HG02981 (cell line): Measurements from ENCODE around the gene TTC34.
"Not testable (repeated sequence)": the region's sequence is repeated elsewhere in the genome, so short reads cannot be mapped to it uniquely, and the experiment has no call there.

Experiments
- ATAC-seq: cut with Tn5 transposase; IDR thresholded peaks from one replicate; pipeline ENCODE4 v1.9.1; 2021; ENCODE audit warnings: mild to moderate bottlenecking, moderate library complexity; ENCODE audit not compliant: unreplicated experiment

Gene TTC34

GRCh38 chr1:2799811-2800663 lies 1.5 kb downstream of the TTC34 start:
- ATAC-seq: no peak

- not testable (repeated sequence) for ATAC-seq
Observed at GRCh38 chr1:2798958-2799357, 2.5 kb downstream of the TTC34 start.

GRCh38 chr1:2797741-2798016 lies 3.8 kb downstream of the TTC34 start:
- ATAC-seq: no peak

GRCh38 chr1:2796890-2797740 lies 4.4 kb downstream of the TTC34 start:
- no peak for ATAC-seq

GRCh38 chr1:2795926-2796325 lies 5.6 kb downstream of the TTC34 start:
- ATAC-seq: no peak

- ATAC-seq: no peak
Observed at GRCh38 chr1:2791027-2791760, 10.3 kb downstream of the TTC34 start.

GRCh38 chr1:2789986-2790581 lies 11.4 kb downstream of the TTC34 start:
- ATAC-seq: no peak

- ATAC-seq: no peak
Observed at GRCh38 chr1:2789164-2789985, 12.1 kb downstream of the TTC34 start.

GRCh38 chr1:2788506-2789163 lies 12.9 kb downstream of the TTC34 start:
- ATAC-seq: no peak

- ATAC-seq: no peak
Observed at GRCh38 chr1:2787163-2787911, 14.2 kb downstream of the TTC34 start.

GRCh38 chr1:2786329-2787162 lies 14.9 kb downstream of the TTC34 start:
- ATAC-seq: no peak

GRCh38 chr1:2785631-2786328 lies 15.7 kb downstream of the TTC34 start:
- no peak for ATAC-seq

- ATAC-seq: no peak
Observed at GRCh38 chr1:2784854-2785630, 16.5 kb downstream of the TTC34 start.

- ATAC-seq: no peak
Observed at GRCh38 chr1:2783435-2784397, 17.8 kb downstream of the TTC34 start.

GRCh38 chr1:2783069-2783434 lies 18.4 kb downstream of the TTC34 start:
- no peak for ATAC-seq

GRCh38 chr1:2781627-2782026 lies 19.9 kb downstream of the TTC34 start:
- ATAC-seq: no peak
